Esophagus muscularis mucosa (tissue), 4 donors: ENCODE results near the gene SEMA5A. TPM values are rescaled to one million over a fixed set of nuclear protein-coding genes. Genes with fewer than 3 reads are reported as not detected.

Source experiments
- DNase-seq: peaks from one replicate; pipeline ENCODE4 v3.0.0-alpha.2; 2017; ENCODE audit errors: extremely low spot score
- H3K27ac ChIP-seq, 4 donors: fragments of 200-600 bp; sonication (generic); replicated peaks in 1 of 4; 1 replicate in 3 of 4; 2 replicates in 1 of 4; pipeline ENCODE4 v1.5.1; 2016 to 2019; ENCODE audit warnings: mild to moderate bottlenecking in 1 of 4
- H3K27me3 ChIP-seq, 4 donors: fragments of 200-600 bp; sonication (generic); one replicate each; pipeline versions ENCODE4 v1.5.1 to v1.6.0; 2016 to 2019
- H3K36me3 ChIP-seq, 4 donors: fragments of 200-600 bp; sonication (generic); one replicate each; pipeline ENCODE4 v1.5.1; 2016 to 2019
- H3K4me1 ChIP-seq, 4 donors: fragments of 200-600 bp; sonication (generic); one replicate each; pipeline ENCODE4 v1.5.1; 2016 to 2019
- H3K4me3 ChIP-seq, 4 donors: fragments of 200-600 bp; sonication (generic); 1 replicate in 2 of 4; 2 replicates in 2 of 4; pipeline ENCODE4 v1.5.1; 2016 to 2019; ENCODE audit warnings: mild to moderate bottlenecking in 4 of 4, moderate library complexity in 1 of 4
- H3K9me3 ChIP-seq, 4 donors: fragments of 200-600 bp; sonication (generic); 1 replicate in 3 of 4; 2 replicates in 1 of 4; pipeline ENCODE4 v1.5.1; 2016 to 2019
- CTCF ChIP-seq, 3 experiments: fragments of 200-600 bp in 2 of 3; fragments of 450-650 bp in 1 of 3; sonication (generic) in 2 of 3; IDR thresholded peaks; one replicate each; pipeline ENCODE4 v1.5.1; 2017 to 2019; ENCODE audit warnings: antibody characterized with exemption in 3 of 3, mild to moderate bottlenecking in 2 of 3, moderate library complexity in 1 of 3
- EP300 ChIP-seq: sonication (generic); formaldehyde crosslinking; IDR thresholded peaks from one replicate; pipeline ENCODE4 v1.6.1; 2017; ENCODE audit warnings: antibody characterized with exemption
- POLR2A ChIP-seq: fragments of 450-650 bp; IDR thresholded peaks from one replicate; pipeline ENCODE4 v1.6.1; 2017; ENCODE audit warnings: antibody characterized with exemption, moderate library complexity, mild to moderate bottlenecking, low read depth
- POLR2AphosphoS5 ChIP-seq, 2 donors: sonication (generic); formaldehyde crosslinking; IDR thresholded peaks; one replicate each; pipeline ENCODE4 v1.6.1; 2017; ENCODE audit warnings: antibody characterized with exemption in 2 of 2
- WGBS: methylation state at CpG from one replicate; pipeline ENCODE4 v1.1.5; 2018; 5-methylcytosine and 5-hydroxymethylcytosine counted together
- intact Hi-C: fragments of 100-400 bp; cut with DNase I; formaldehyde crosslinking; loops from one replicate; pipeline ENCODE4 v1.15.1; 2023
- total RNA-seq, 4 donors: library from RNA; depleted of rRNA; stranded (reverse); fragments of >200 nt; gene quantifications; one replicate each; pipeline versions ENCODE4 v1.1.0 to v1.2.1, GENCODE V29; 2016

SEMA5A gene
- total RNA-seq, 4 donors from 2014 or later = 2.1 to 5.6 (median 3.5) TPM

- intact Hi-C loops = no loop called here
- TF ChIP-seq POLR2A (no peak), POLR2AphosphoS5 (IDR thresholded peaks at IDR 0.05) (no peak), CTCF (IDR thresholded peaks at IDR 0.05) (no peak), EP300 (no peak)
- 98% methylated on average over 4 of the region's 4 CpGs for WGBS
- Histone ChIP-seq H3K4me1 (no peaks in the 10 kb centered on the region), H3K4me3 (no peak overlapping the region), H3K36me3 (peaks cover 0 to 8% (median 3%) of the 10 kb centered on the region in 4 donors), H3K27me3 (no peaks in the 10 kb centered on the region), H3K27ac (no peak overlapping the region), H3K9me3 (no peaks in the 10 kb centered on the region)
- DNase-seq = no peak
Measured at GRCh38 chr5:9555961-9556360, 10.1 kb upstream of the SEMA5A start.

GRCh38 chr5:9554122-9554521 is 8.2 kb upstream of the SEMA5A start:
- no peak for DNase-seq
- intact Hi-C loops = loop anchor here (5.0 kb wide), 1 partner anchor 192 kb away; no protein-coding TSS in a partner anchor
- Histone ChIP-seq H3K4me3 (no peak overlapping the region), H3K9me3 (no peaks in the 10 kb centered on the region), H3K27me3 (no peaks in the 10 kb centered on the region), H3K27ac (no peak overlapping the region), H3K4me1 (no peaks in the 10 kb centered on the region), H3K36me3 (peaks cover 0 to 20% (median 10%) of the 10 kb centered on the region in 4 donors)
- TF ChIP-seq EP300 (no peak), POLR2AphosphoS5 (IDR thresholded peaks at IDR 0.05) (no peak), POLR2A (no peak), CTCF (IDR thresholded peaks at IDR 0.05) (no peak)
- 90% methylated on average over 5 of the region's 5 CpGs for WGBS

GRCh38 chr5:9553561-9553960 is 7.7 kb upstream of the SEMA5A start:
- H3K36me3 ChIP-seq = peaks cover 0 to 23% (median 12%) of the 10 kb centered on the region in 4 donors
- no peak overlapping the region for H3K27ac ChIP-seq
- intact Hi-C loops = loop anchor here (5.0 kb wide), 1 partner anchor 191 kb away; no protein-coding TSS in a partner anchor
- no peak for DNase-seq
- H3K4me1 ChIP-seq = no peaks in the 10 kb centered on the region
- no peak overlapping the region for H3K4me3 ChIP-seq
- TF ChIP-seq POLR2A (no peak), CTCF (IDR thresholded peaks at IDR 0.05) (no peak), POLR2AphosphoS5 (IDR thresholded peaks at IDR 0.05) (no peak), EP300 (no peak)
- no peaks in the 10 kb centered on the region for H3K9me3 ChIP-seq
- H3K27me3 ChIP-seq = no peaks in the 10 kb centered on the region
- WGBS = 93% methylated on average over 4 of the region's 4 CpGs

- 90% methylated on average over 4 of the region's 4 CpGs for WGBS
- peaks cover 0 to 23% (median 12%) of the 10 kb centered on the region in 4 donors for H3K36me3 ChIP-seq
- peaks cover 0 to 13% (median 12%) of the 10 kb centered on the region in 4 donors for H3K4me1 ChIP-seq
- no peak for TF ChIP-seq POLR2AphosphoS5 (IDR thresholded peaks at IDR 0.05)
- no peak for TF ChIP-seq POLR2A
- TF ChIP-seq EP300 = no peak
- no peak for TF ChIP-seq CTCF (IDR thresholded peaks at IDR 0.05)
- H3K4me3 ChIP-seq = no peak overlapping the region
- no peaks in the 10 kb centered on the region for H3K27me3 ChIP-seq
- H3K27ac ChIP-seq = no peak overlapping the region
- no peak for DNase-seq
- H3K9me3 ChIP-seq = no peaks in the 10 kb centered on the region
- intact Hi-C loops = loop anchor here (5.0 kb wide), 1 partner anchor 190 kb away; no protein-coding TSS in a partner anchor
Measured at GRCh38 chr5:9551567-9552537, 6.0 kb upstream of the SEMA5A start.
